NCI-H2029 (cell line): ENCODE results near the gene VWA3B.
"Not testable (repeated sequence)": the region's sequence is repeated elsewhere in the genome, so short reads cannot be mapped to it uniquely, and the experiment has no call there.

ENCODE experiments used
- DNase-seq: peaks from one replicate; lab custom pipeline; 2025; lab: John Stamatoyannopoulos, UW

VWA3B gene

DNA sequence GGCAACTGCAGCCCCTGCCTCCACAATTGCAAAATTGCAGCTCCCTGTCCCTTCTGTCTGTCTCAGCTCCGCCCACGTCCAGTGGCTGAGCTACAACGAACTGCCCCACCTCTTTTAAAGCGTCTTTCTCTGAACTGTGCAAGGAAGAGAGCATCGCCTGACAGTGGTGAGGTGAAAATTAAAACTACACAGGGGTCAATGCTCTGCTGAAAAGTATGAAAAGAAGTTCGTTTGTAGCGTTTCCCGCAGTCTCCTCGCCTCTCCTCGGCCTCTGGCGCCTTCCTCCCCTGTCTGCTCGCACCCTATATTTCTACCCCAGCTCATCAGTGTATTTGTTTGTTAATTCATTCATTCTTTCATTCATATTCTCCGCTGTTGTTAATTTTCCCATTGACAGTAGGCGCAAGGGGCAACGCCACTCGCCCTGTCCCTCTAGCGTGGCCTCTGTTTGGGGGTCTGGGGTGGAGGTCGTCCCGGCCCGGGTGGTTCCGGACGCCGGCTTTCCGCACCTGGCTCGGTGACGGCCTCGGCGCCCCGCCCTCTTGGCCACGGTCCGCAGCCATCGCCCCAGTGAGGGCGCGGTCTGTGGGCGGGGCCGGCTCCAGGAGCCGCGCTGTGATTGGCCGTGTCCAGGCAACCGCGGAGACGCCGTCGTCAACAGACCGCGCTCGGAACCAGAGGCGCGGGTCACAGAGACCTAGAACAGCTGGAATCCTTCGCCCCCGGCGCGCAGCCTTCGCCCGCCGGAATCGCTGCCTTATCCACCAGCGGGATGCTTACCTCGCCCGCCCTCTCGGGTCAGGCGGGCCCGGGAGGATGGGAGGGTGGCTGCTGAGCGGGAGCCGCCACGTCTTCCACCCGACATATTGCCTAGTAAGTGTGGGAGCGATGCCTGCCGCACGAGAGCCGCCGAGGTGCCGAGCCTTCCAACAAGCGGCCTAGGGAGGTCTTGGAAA lies at the start of gene VWA3B:
TSS of gene VWA3B (plus strand) at position 677 of the 956 bp plus-strand sequence. CDS start 5,926 bp downstream, outside the sequence.
- peak; percentile 77 for DNase-seq

DNA sequence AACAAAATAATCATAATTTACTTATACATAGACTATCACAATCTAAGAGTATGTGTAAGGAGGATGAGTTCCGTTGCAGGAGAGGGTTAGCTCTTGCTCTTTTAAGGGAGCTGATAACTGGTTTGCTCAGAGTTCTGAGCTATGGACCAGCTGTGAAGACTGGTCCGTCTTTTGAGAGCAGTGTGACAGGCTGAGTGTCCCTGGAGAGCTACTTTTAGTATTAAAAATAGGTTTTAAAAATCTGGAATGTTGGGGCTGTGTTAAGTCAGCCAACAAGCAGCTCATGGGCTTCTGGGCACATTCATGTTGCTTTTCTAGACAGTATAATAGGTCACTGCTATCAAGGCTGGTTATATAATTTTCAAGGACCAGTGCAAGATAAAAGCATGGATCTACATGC lies 49.8 kb upstream of the VWA3B start:
- DNase-seq: no peak

- DNase-seq: no peak
Observed at GRCh38 chr2:98037666-98038336, 49.2 kb upstream of the VWA3B start.

- no peak for DNase-seq
Observed at GRCh38 chr2:98039085-98039756, 47.7 kb upstream of the VWA3B start.

DNA sequence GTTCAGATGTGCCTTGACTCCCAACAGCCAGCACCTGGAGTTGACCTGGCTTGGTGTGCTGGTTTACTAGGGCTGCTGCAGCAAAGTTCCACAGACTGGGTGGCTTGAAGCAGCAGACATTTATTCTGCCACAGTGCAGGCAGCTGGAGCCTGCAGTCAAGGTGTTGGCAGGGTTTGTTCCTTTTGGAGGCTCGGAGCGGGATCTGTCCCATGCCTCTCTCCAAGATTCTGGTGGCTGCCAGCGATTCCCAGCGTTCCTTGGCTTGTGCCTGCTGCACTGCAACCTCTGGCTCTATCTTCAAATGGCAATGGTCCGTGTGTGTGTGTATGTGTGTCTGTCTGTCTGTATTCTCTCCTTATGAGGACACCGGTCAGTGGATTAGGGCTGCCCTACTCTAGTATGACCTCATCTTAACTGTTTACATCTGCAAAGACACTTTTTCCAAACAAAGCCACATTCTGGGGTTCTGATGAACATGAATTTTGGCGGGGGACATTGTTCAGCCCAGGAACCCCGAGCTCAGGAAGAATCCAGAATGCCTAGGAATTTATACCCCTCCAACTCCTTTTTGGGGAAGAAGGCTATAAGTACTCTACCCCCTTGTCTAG lies 46.5 kb upstream of the VWA3B start:
- no peak for DNase-seq

GRCh38 chr2:98043101-98043500 lies 43.9 kb upstream of the VWA3B start:
- no peak for DNase-seq

DNA sequence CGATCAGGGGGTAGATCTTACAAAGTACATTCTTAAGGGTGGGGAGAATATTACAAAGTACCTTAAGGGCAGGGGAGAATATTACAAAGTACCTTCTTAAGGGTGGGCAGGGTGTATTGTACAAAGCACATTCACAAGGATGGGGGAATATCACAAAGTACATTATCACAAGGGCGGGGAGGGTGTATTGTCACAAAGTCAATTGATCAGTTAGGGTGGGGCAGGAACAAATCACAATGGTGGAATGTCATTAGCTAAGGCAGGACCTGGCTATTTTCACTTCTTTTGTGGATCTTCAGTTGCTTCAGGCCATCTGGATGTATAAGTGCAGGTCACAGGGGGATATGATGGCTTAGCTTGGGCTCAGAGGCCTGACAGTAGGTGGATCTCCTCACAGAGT lies 42.2 kb upstream of the VWA3B start:
- DNase-seq: not testable (repeated sequence)

GRCh38 chr2:98050070-98050469 lies 36.9 kb upstream of the VWA3B start:
- no peak for DNase-seq

DNA sequence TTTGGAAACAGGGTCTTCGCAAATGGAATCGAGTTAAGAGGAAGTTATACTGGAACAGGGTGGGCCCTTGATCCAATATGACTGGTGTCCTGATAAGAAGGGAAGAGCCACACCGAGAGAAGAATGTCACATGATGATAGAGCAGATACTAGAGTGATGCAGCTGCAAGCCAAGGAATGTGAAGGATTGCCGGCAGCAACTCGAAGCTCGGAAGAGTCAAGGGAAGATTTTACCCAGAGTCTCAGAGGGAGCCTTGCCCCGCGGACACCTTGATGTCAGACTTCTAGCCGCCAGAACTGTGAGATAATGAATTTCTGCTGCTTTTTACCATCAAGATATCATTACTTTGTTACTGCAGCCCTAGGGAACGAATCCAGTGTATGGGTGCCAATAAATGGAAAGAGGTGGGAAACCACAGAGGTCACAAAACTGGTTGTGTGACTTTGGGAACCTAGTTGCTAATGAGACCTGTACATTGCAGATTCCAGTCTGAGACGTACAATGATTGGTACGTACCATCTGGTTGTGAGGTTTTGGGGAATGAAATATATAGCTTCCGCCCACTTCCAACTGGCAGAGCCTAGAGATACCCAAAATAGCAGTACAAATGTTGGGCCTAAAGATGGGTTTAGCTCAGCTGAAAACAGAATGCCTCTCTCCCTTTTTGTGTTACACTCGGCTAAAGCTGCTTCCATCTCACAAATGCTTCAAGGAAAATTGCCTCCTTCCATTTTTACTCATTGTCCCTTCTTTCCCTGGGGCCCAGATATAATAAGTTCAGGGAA lies 28.6 kb upstream of the VWA3B start:
- DNase-seq: no peak

- no peak for DNase-seq
Observed at GRCh38 chr2:98060277-98060676, 26.7 kb upstream of the VWA3B start.

DNA sequence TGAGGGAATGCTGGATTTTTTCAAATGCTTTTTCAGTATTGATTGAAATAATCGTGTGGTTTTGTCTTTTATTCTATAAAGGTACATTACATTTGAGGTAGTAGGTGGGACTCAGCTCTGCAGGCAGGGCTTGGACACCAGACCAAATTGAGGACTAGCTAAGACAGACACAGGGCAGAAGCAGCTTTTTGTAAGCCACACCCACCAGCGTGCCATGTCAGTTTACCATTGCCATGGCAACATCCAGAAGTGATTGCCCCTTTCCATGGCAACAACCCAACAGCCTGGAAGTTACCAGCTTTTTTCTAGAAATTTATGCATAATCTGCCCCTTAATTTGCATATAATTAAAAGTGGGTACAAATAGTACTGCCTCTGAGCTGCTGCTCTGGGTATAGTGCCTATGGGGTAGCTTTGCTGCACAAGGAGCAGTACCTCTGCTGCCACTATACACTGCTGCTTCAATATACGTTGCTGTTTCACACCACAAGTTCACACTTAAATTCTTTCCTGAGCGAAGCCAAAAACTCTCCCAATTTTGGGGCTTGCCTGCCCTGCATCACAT lies 23.6 kb upstream of the VWA3B start:
- DNase-seq: no peak

GRCh38 chr2:98065808-98066207 lies 21.2 kb upstream of the VWA3B start:
- no peak for DNase-seq

DNA sequence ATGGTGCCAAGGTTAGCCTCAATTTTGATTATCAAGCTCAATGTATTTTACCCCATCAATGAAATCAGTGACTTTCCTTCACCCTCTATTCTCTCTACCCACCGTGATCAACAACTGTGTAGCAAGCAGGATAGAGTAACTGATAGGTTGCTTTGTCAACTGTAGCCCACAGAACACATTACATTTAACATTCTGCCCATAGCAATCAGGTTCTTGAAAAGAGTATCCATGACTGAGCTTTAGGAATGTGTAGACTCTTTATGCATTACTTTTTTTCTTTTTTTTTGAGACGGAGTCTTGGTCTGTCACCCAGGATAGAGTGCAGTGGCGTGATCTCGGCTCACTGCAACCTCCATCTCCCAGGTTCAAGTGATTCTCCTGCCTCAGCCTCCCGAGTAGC lies 19.8 kb upstream of the VWA3B start:
- DNase-seq: no peak

DNA sequence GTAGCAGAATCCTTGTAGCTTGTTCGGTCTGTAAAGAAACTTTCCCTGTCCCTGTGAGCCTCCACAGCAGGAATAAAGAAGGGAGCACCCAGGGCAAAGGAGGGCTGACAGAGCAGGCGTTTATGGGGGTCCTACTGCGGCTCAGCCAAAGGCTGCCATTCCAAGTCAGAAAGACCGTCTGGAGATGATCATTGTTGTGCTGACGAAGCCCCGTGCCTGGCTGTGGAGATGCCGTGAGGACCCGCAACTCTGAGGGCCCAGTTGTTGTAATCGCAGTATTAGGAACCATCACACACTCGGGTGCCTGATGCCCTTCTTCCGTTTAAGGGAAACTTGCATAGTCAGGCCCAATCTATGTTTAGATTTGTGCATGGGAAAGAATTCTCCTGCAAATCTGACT lies 16.9 kb upstream of the VWA3B start:
- DNase-seq: no peak

DNA sequence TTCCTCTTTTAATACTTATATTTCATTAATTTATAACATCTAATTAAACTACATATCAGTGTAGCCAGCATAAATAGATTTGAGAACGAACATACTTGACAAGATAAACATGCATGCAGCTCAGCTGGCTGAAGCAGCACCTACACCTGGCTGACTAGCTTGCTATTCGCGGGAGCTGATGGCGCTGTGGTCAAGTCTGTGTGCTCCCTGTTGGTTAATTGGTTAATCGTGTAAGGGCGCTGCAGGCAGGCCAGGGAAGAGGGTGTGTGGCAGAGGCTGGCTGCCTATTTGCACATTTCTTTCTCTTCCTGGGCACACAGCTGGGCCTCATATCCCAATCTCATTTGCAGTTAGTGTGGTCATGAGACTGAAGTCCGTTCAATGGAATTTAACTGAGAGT lies 14.5 kb upstream of the VWA3B start:
- DNase-seq: no peak

DNA sequence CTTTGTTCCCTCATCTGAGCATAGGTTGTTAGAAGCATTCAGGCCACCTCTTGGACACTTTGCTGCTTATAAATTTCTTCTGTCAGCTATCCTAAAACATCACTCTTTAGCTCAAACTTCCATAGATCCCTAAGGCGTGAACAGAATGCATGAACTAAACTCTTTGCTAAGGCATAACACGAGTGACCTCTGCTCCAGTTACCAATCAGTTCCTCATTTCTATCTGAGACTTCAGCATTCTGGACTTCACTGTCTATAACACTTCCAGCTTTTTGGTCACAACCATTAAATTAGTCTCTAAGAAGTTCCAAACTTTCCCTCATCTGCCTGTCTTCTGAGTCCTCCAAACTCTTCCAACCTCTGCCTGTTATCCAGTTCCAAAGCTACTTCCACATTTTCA lies 8.3 kb upstream of the VWA3B start:
- DNase-seq: no peak

DNA sequence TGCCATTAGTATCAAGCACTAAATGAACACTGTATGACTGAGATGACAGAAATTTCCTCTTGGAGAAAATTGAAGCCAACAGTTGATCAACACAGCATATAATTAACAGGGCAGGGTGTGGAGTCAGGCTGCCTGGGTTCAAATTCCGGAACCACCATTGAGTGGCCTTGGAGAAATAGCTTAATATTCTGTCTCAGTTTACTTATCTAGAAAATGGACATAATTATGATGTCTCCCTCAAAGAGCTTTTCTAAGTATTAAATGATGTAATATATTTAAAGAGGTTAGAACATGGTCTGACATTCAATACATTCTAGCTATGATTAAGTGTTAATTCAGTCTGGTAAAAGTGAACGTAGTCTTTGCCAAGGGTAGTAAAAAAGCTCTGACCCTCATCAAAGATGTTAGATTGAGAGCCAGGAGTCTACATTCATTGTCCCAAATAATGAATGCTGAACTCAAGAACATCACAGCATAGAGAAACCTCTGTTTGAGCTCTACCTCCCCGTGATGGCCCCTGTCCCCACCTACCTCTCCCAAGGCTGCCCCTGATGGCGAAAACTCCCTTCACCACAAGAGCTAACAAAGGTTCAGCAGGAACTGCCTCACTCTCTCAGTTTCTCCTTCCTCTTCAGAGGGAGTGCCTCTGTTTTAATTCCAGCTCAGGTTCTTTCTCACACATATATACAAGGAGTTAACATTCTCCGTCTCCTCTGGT lies 2.7 kb upstream of the VWA3B start:
- DNase-seq: no peak

DNA sequence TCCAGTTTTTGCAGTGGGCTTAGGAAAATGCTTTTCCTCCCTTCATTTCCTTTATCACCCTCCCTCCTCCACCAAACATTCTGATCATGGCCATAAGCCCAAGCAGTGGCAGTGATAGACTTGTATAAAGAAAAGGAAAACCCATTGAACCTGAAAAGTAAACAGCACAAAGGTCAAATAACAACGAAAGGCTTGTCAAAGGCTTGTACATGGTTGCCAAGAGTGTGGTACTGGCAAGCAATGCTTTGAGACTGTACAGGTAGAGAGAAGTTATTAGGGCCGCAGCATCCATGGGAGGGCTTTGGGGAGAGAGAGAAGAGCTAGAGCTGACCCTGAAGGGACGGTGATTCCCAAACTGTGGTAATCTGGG lies 2.1 kb upstream of the VWA3B start:
- peak; percentile 22 for DNase-seq

- DNase-seq: no peak
Observed at GRCh38 chr2:98085649-98086048, 1.3 kb upstream of the VWA3B start.

GRCh38 chr2:98087447-98088020 lies 567 bp downstream of the VWA3B start:
- no peak for DNase-seq
